Stomach smooth muscle (tissue), 2 donors: ENCODE data around the gene CPNE5.
"Not testable (repeated sequence)": the region's sequence is repeated elsewhere in the genome, so short reads cannot be mapped to it uniquely, and the experiment has no call there.

ENCODE experiments used
- H3K27ac ChIP-seq: one replicate; pipeline ENCODE4 v1.7.0; 2013; ENCODE audit warnings: mild to moderate bottlenecking, low read length, inconsistent platforms
- H3K27me3 ChIP-seq, 2 donors: one replicate each; pipeline ENCODE4 v1.7.0; 2013; ENCODE audit warnings: low read length in 2 of 2; ENCODE audit not compliant: insufficient read depth in 2 of 2, control insufficient read depth in 1 of 2
- H3K36me3 ChIP-seq, 2 donors: one replicate each; pipeline ENCODE4 v1.7.0; 2013; ENCODE audit warnings: low read length in 2 of 2; ENCODE audit not compliant: control insufficient read depth in 2 of 2, insufficient read depth in 2 of 2
- H3K4me1 ChIP-seq: one replicate; pipeline ENCODE4 v1.7.0; 2013; ENCODE audit warnings: low read length; ENCODE audit not compliant: control insufficient read depth, insufficient read depth
- H3K4me3 ChIP-seq, 2 donors: one replicate each; pipeline ENCODE4 v1.7.0; 2013; ENCODE audit warnings: low read length in 2 of 2
- H3K9ac ChIP-seq, 2 donors: one replicate each; pipeline ENCODE4 v1.7.0; 2013; ENCODE audit warnings: low read length in 2 of 2, mild to moderate bottlenecking in 1 of 2
- H3K9me3 ChIP-seq, 2 donors: one replicate each; pipeline ENCODE4 v1.7.0; 2013; ENCODE audit warnings: low read length in 2 of 2; ENCODE audit not compliant: control insufficient read depth in 2 of 2
- donor health status: healthy.
- donor health status: Pancreatic carcinoma.

The CPNE5 gene

GRCh38 chr6:36822506-36823269 lies 16.6 kb downstream of the CPNE5 start:
- Histone ChIP-seq H3K36me3 (no peaks in the 10 kb centered on the region), H3K4me1 (peaks cover 3% of the 10 kb centered on the region), H3K4me3 (no peak overlapping the region), H3K9ac (no peak overlapping the region), H3K9me3 (no peaks in the 10 kb centered on the region), H3K27ac (no peak overlapping the region), H3K27me3 (no peaks in the 10 kb centered on the region)

DNA sequence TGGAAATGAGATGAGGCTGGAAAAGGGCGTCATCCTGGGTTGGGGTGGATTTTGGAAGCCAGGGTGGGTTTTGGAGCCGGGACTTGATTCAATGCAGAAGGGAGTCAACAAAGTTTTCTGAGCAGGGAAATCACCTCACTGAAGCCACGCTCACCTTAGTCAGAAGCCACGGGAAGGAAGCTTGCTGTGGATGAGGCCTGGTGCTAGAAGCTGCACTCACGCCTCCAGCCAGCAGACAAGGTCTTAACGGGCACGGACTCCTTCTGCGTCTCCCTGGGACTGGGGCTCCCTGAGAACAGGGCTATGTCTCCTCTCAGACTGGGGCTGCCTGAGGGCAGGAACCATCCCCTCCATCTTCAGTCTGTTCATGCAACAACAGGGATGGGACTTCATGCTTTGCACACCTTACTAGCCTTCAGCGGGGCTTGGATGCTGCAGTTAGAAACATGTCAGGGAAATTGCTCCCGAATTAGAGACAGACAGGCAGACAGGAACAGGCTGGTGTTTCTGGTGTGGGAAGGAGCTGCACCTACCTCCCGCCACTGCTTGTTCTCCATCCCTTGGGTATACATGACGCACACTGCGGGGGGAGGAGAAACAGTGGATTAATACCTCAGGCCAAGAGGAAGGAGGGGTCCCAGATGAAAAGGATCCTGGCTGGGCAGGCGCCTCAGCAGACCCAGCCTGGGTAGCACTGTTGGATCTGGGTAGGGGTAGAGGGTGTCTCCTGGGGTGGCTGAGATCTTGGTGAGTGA lies 17.5 kb downstream of the CPNE5 start:
- Histone ChIP-seq H3K4me3 (no peak overlapping the region), H3K36me3 (no peaks in the 10 kb centered on the region), H3K4me1 (no peaks in the 10 kb centered on the region), H3K27me3 (no peaks in the 10 kb centered on the region), H3K27ac (no peak overlapping the region), H3K9ac (no peak overlapping the region), H3K9me3 (no peaks in the 10 kb centered on the region)

- H3K4me1 ChIP-seq = no peaks in the 10 kb centered on the region
- H3K4me3 ChIP-seq = no peak overlapping the region
- no peaks in the 10 kb centered on the region for H3K27me3 ChIP-seq
- no peaks in the 10 kb centered on the region for H3K36me3 ChIP-seq
- H3K27ac ChIP-seq = no peak overlapping the region
- no peak overlapping the region for H3K9ac ChIP-seq
- no peaks in the 10 kb centered on the region for H3K9me3 ChIP-seq
Measured at GRCh38 chr6:36820700-36821580, 18.3 kb downstream of the CPNE5 start.

DNA sequence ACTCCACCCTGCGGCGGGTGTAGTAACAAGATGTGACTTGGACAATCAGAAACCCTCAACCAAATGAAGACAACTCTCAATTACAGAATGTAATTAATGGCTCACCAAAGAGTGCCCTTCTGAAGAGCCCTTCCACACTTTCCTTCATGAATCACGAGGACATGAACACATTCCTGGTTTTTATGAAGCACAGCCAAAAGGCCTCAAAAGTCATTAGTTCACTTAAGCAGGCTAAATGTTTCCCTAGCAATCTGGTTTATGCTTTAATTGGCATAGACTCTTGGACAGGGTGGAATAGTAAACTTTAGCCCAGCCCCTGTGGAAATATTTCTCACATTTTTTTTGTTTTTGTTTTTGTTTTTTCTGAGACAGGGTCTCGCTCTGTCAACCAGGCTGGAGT lies 20.5 kb downstream of the CPNE5 start:
- Histone ChIP-seq H3K27ac (no peak overlapping the region), H3K4me3 (no peak overlapping the region), H3K36me3 (no peaks in the 10 kb centered on the region), H3K9ac (no peak overlapping the region), H3K9me3 (no peaks in the 10 kb centered on the region), H3K27me3 (no peaks in the 10 kb centered on the region), H3K4me1 (no peaks in the 10 kb centered on the region)

- H3K36me3 ChIP-seq = no peaks in the 10 kb centered on the region
Measured at GRCh38 chr6:36817847-36818246, 21.4 kb downstream of the CPNE5 start.

GRCh38 chr6:36817176-36817817 lies 21.9 kb downstream of the CPNE5 start:
- Histone ChIP-seq H3K4me3 (no peak overlapping the region), H3K9ac (no peak overlapping the region), H3K27me3 (no peaks in the 10 kb centered on the region), H3K36me3 (no peaks in the 10 kb centered on the region), H3K4me1 (no peaks in the 10 kb centered on the region), H3K27ac (no peak overlapping the region), H3K9me3 (no peaks in the 10 kb centered on the region)

More at GRCh38 chr6:36817847-36818246, 21.4 kb downstream of the CPNE5 start:
- H3K27me3 ChIP-seq = no peaks in the 10 kb centered on the region
- no peak overlapping the region for H3K27ac ChIP-seq
- no peak overlapping the region for H3K4me3 ChIP-seq
- H3K9me3 ChIP-seq = no peaks in the 10 kb centered on the region
- no peaks in the 10 kb centered on the region for H3K4me1 ChIP-seq
- H3K9ac ChIP-seq = no peak overlapping the region

DNA sequence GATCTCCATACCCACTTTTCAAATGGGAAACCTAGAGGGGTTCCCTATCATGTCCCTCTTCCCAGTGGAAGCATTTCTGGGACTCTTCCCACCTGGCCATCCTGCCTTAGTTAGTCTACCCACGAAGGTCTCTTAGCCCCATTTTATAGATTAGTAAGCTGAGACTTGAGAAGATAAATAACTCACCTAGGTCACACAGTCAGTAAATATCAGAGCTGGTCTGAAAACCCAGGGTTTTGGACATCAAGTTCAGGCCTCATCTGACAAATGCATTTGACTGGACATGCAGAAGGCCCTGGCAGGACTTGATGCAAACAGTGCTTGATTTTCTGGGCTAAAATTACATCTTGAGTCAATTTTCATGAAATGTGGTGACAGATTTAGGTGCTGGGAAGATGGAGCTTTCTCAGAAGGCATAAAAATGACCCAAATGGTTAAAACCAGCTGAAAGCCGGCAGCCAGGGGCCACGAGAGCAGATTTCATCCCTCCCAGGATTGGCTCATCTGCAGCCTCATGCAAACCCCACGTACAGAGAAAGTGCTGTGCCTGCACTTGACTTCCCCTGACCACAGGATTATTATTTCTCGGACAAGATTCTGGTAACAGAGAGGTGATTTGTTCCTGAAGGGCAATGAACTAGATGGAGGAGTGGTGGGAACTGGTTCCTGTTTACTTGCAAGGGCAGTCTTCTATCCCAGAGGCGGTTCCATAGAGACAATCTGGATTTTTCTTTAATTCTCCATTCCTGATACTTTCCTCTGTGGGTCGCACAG lies 23.1 kb downstream of the CPNE5 start:
- Histone ChIP-seq H3K4me1 (no peaks in the 10 kb centered on the region), H3K36me3 (no peaks in the 10 kb centered on the region), H3K27ac (no peak overlapping the region), H3K9ac (no peak overlapping the region), H3K4me3 (no peak overlapping the region), H3K27me3 (no peaks in the 10 kb centered on the region), H3K9me3 (no peaks in the 10 kb centered on the region)

DNA sequence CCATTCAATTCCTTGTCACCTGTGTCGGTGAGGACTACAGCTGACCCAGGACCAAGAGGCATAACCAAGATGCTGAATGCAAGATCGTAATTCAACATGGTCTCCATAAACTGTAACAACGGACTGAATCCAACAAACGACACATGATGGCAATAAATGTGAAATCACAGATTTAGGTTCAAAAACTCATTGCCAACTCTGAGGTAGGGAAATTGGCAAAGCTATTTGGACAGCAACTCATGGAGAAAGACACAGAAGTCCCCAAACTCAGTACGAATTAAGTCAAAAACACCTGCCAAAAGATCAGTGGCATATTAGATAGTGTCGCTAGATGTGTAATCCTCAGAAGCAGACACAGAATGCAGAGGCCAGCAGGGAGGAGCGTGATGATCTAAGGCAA lies 25.0 kb downstream of the CPNE5 start:
- H3K27ac ChIP-seq = no peak overlapping the region
- H3K9ac ChIP-seq = no peak overlapping the region
- H3K9me3 ChIP-seq = no peaks in the 10 kb centered on the region
- H3K27me3 ChIP-seq = no peaks in the 10 kb centered on the region
- no peaks in the 10 kb centered on the region for H3K36me3 ChIP-seq
- H3K4me3 ChIP-seq = no peak overlapping the region
- H3K4me1 ChIP-seq = no peaks in the 10 kb centered on the region

DNA sequence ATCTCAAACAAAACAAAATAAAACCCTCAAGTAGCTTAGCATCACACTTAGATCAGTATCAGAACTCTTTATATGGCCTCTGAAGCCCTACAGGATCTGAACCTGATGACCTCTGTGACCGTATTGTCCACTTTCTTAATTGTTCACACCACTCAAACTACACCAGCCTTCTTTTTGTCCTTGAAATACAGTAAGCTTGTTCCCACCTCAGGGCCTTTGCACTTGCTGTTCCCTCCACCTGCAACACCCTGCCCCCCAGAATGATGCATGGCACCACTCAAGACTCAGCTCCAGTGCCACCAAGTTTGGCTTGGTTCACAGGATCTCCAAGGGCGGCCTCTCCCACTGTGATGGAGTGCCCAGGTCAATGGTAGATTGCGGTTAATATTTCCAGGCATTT lies 25.7 kb downstream of the CPNE5 start:
- H3K27ac ChIP-seq = no peak overlapping the region
- no peaks in the 10 kb centered on the region for H3K9me3 ChIP-seq
- H3K27me3 ChIP-seq = no peaks in the 10 kb centered on the region
- H3K9ac ChIP-seq = no peak overlapping the region
- H3K4me3 ChIP-seq = no peak overlapping the region
- H3K36me3 ChIP-seq = no peaks in the 10 kb centered on the region
- H3K4me1 ChIP-seq = no peaks in the 10 kb centered on the region

DNA sequence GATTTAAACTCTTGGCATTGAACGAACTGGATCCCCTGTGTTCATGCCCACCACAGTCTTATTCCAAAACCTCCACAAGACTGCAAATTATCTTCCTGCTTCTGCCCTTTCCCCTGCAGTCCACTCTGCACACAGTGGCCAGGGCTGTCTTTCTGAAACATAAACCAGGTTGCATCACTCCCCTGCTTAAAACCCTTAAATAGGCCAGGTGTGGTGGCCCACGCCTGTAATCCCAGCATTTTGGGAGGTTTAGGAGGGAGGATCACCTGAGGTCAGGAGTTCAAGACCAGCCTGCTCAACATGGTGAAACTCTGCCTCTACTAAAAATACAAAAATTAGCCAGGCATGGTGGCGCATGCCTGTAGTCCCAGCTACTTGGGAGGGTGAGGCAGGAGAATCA lies 26.2 kb downstream of the CPNE5 start:
- not testable (repeated sequence) for H3K36me3 ChIP-seq, H3K4me3 ChIP-seq, H3K9ac ChIP-seq, H3K9me3 ChIP-seq, H3K27me3 ChIP-seq, H3K4me1 ChIP-seq, H3K27ac ChIP-seq
